Raji (cell line): ENCODE measurements around the gene EPHB4.

Experiments used
- POLR2A ChIP-seq: IDR thresholded peaks from 2 replicates; pipeline ENCODE4 v1.6.1; 2011; ENCODE audit warnings: low read depth, low read length, control low read depth; ENCODE audit not compliant: insufficient read depth

EPHB4 gene

DNA sequence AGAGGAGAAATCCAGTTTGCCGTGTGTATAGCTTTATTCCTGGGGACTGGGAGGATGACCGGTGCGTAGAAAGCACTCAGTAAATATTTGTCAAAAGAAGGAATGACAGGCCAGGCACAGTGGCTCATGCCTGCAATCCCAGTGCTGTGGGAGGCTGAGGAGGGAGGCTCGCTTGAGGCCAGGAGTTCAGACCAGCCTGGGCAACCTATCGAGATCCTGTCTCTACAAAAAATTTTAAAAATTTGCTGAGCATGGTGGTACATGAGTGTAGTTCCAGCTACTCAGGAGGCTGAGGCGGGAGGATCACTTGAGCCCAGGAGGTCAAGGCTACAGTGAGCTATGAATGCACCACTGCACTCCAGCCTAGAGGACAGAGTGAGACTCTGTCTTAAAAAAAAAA, 15.8 kb downstream of the EPHB4 start:
- no peak for TF ChIP-seq POLR2A

DNA sequence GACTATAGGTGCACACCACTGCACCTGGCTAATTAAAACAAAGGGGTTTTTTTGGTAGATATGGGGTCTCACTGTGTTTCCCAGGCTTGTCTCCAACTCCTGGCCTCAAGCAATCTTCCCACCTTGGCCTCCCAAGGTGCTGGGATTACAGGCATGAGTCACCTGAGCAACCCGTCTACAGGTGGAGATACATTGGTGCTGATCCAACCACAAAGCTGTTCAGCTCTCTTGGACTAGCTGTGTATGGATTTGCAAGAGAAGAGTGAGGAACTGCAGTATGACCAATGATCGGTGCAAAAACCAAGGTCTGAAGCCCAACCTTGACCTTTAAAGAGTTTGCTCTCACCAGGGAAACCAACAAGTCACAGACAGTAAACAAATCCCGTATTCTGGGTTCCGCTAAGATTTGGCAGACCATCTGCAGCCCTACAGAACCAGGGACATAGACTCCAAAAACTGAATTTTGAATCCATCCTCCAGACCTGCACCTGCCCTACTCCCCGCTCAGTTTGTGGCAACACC, 18.9 kb downstream of the EPHB4 start:
- no peak for TF ChIP-seq POLR2A

DNA sequence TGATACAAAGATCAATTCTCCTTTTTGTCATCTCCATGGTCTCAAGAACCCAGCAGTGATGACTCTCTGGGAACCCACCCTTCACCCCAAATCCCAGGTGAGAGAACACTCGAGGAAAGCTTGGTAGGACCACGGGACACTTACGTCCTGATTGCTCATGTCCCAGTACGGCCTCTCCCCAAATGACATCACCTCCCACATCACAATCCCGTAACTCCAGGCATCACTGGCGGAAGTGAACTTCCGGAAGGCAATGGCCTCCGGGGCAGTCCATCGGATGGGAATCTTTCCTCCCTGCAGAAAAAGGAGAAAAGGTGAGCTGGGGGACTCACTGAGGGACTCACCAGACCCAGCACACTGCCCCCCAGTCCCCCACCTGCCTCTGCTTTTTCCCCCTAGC, 21.0 kb downstream of the EPHB4 start:
- TF ChIP-seq POLR2A = no peak

DNA sequence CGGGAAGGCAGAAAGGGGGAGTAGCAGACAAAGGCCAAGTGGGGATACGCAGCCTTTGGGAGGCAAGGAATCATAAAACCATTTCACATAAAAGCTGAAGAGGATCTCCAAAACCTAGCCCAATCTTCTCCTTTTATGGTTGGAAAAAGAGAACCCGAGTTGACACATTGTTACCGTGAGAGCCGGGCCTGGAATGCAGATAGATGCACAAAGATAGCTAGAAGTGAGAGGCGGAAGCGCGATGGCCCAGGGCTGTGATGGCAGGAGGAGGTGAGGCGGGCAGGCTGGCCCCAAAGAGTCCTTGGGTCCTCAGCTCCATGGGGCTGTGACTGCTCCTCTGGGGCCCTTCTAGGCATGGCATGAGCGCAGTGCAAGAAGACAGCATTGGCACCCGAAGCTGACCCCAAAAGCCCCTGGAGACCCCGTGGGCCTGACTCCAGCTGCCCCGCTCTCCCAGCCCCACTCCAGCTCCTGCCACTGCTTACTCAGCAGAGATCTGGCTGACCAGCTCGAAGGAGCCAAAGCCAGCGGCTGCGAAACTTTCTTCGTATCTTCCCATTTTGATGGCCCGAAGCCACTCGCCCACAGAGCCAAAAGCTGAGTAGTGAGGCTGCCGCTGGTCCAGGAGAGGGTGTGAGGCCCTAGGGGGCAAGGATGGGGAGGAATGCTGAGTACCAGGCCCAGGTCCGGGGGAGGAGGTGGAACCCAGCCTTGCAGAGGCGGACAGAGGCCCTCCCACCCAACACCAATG, 22.5 kb downstream of the EPHB4 start:
- no peak for TF ChIP-seq POLR2A

DNA sequence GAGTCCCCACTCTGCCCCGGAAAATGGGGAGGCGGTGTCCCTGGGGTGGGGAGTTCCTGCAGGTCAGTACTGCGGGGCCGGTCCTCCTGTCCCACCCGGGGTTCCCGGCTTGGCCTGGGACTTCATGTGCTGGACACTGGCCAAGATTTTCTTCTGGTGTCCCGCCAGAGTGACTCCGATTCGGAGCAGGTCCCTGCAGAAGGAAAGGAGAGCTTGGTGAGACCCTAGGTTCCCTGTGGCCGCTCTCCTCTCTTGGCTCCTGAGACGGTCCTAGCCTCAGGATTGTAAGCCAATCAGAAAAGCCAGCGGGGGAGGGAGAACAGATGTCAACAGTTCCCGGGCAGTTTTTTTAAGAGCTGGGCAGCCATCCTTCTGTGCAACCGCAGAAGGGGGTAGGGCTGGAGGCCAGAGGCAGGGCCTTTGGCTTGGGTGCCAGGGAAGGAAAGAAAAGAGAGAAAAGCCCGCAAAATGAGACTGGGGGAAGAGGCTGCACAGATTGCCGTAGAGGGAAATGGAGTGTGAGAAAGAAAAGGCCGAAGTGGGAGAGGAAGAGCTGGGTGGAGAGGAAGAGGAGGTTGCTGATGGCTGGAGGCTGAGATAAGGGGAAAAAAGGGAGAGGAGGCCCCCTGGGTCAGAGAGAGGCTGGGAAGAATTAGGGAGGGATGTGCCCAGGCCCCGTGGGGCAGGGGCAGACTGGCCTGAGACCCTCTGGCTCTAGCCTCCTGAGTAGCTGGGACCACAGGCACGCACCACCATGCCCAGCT, 23.7 kb downstream of the EPHB4 start:
- TF ChIP-seq POLR2A = peak; percentile 36; the same call in 1 of the 2 replicates

DNA sequence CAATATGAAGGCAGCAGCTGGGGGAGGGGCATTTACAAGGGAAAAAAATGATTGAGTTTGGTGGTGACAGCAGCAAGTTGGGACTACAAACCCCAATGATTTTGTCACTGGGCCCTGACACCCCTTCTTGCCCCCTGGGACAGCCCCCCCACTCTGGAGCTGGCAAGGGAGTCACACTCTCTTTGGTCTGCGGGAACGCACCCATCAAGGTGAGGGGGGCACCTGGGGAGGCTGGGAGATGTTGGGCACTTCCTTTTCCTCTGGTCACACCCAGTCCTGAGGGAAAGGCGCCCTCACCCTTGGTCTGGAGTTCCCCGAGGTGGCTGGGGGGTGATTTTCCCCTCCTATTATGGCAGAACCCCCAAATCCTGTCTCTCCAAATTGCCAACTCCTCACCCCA, 24.4 kb downstream of the EPHB4 start:
- TF ChIP-seq POLR2A = no peak

DNA sequence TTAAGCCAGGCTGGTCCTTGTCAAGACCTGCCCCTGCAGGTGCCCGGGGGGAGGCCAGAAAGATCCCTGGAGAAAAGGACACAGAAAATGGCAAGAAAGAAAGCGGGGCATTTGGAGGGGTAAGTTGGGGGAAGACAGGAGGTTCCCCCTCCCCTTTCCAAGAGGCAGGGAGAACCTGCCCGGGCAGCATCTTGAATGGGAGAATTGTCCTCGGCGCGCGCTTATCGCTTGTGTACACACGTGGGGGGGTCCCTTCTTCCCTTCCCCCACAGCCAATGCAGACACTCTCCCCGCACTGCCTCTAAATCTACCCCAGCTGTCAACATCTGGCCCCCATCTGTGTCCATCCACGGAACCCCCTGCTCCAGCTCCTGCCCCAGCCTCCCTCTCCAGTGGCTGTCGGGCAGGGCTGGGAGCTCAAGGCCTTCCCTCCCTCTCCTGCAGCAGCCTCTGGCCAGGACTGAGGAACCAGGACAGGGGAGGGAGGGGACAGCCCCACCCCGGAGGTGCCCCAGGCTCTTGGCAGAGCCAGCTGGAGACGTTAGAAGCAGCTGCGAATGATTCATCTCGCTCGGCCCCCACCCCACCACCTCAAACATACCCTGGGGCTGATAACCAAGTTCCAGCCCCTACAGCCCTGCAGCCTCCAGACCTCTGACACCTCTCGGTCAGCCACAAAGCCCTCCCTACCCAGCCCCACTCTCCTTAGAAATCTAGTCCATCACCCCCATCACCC, 25.3 kb downstream of the EPHB4 start:
- no peak for TF ChIP-seq POLR2A

DNA sequence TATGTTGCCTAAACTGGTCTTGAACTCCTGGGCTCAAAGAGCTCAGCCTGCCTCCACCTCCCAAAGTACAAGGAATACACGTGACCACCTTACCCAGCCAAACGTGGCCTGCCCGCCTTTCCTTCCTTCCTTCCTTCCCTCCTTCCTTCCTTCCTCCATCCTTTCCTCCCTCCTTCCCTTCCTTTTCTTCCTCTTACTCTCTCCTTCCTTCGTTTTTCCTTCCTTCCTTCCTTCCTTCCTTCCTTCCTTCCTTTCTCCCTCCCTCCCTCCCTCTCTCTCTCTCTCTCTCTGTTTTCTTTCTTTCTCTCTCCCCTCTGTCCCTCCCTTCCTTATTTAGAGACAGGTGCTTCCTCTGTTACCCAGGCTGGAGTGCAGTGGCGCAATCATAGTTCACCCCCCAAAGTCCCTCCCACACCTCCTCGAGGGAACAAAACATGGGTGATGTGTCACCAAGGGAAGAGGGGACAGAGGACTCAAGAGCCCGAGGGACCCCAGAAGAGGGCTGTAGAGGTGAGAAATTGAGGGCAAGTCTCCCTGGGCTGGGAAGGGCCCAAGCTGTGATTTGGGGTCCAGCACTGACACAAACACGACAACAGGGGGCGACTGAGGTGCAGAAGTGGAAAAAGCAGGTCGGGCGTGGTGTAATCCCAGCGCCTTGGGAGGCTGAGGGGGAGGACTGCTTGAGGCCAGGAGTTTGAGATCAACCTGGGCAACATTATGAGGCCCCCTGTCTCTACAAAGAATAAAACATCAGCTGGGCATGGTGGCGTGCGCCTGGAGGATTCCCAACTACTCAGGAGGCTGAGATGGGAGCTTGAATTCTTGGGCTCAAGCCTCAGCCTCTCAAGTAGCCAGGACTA, 28.1 kb downstream of the EPHB4 start:
- no peak for TF ChIP-seq POLR2A

DNA sequence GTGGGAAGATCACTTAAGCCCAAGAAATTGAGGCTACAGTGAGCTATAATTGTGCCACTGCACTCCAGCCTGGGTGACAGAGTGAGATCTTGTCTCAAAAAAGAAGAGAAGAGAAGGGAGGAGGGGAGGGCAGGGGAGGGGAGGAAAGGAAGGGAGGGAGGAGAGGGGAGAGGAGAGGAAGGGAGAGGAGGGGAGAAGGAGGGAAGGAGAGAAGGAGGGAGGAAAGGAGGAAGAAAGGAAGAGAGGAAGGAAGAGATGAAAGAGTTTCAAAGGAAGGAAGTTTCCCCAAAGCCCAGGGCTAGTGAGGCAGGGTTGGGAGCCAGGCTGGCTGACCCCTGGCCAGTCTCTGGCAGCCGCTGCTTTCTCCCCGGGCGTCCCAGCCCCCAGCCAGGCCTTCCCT, 32.6 kb downstream of the EPHB4 start:
- no peak for TF ChIP-seq POLR2A

DNA sequence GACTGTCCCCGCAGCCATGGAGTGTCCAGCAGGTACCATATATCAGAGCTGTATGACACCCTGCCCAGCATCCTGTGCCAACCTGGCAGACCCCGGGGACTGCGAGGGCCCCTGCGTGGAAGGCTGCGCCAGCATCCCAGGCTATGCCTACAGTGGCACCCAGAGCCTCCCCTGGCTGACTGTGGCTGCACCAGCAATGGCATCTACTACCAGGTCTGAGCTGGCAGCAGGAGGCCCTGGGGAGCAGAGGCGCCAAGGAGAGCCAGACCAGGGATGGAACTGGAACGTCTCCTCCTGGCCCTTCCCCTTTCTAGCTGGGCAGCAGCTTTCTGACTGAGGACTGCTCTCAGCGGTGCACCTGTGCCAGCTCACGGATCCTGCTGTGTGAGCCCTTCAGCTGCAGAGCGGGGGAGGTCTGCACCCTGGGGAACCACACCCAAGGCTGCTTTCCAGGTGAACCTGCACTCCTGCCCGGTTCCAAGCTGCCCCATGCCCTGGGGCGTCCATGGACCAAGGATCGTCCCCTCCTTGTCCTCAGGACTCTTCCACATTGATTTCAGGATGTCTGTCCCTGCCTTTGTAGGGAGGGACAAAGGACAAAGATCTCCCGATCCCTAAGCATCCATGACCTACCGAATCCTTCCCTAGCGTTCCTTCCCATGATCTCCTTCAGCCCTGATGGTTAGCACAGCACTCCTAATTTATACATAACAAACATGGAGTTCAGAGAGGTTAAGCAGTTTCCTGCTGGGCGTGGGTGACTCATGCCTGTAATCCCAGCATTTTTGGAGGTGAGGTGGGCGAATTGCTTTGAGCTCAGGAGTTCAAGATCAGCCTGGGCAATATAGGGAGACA, 33.3 kb downstream of the EPHB4 start:
- no peak for TF ChIP-seq POLR2A

DNA sequence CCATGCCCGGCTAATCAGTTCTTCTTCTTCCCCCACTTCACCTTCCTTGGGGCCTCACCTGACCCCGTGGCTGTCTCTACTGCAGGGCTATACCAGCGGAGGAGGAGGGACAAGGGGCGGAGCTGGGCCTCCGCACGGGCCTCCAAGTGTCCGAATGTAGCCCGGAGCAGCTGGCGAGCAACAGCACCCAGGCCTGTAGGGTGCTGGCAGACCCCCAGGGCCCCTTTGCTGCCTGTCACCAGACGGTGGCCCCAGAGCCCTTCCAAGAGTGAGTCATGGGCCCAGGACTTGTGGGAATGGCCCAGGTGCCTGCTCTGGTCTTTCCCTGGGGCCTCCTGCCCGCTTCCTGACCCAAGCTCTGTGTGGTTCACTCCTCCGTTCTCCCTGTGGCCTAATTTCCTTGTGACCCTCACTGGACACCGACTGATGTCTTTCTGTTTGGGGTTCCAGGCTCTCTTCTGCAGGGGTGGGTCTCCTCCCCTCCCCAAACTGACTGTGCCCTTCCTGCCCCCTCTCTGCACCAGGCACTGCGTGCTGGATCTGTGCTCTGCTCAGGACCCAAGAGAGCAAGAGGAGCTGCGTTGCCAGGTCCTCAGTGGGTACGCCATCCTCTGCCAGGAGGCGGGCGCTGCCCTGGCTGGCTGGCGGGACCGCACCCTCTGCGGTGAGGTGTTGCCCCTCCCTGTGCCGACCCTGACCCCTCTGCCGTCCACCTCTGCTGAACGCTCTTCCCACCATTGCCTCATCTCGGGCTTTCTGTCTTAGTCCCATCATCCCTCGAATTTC, 35.2 kb downstream of the EPHB4 start:
- TF ChIP-seq POLR2A = no peak

DNA sequence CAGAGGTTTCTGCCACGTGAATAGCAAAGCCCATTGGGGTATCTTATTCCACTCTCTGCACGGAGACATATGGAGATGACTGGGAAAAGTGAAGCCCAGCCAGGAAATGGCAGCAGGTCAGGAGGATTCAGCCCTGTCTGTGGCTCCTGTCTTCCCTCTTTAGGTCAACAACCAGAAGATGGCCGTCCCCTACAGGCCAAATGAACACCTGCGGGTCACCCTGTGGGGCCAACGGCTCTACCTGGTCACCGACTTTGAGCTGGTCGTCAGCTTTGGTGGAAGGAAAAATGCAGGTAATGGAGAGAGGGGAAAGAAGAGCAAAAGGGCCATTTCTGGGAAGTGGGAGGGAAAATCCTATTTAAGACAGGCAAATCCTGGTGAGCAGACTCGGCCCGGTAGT, 38.3 kb downstream of the EPHB4 start:
- TF ChIP-seq POLR2A = no peak

DNA sequence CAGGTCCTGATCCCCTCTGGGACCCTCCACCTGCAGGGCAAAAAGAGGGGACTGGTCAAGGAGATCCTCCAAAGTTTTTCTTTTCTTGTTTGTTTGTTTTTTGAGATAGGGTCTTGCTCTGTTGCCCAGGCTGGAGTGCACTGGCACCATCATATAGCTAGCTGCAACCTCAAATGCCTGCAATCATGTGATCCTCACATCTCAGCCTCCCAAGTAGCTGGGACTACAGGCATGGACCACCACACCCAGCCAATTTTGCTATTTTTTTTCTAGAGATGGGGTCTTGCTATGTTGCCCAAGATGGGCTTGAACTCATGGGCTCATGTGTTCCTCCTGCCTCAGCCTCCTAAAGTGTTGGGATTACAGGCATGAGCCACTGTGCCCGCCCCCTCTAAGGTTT, 41.0 kb downstream of the EPHB4 start:
- TF ChIP-seq POLR2A = no peak
